HCT116 (cell line): ENCODE results near the gene LRP1. TPM values are rescaled to one million over a fixed set of nuclear protein-coding genes. Genes with fewer than 3 reads are reported as not detected.

Experiments used
- ATAC-seq: fragments of 200-7000 bp; cut with Tn5 transposase; 2 replicates; pipeline ENCODE4 v1.9.1; 2020; ENCODE audit warnings: mild to moderate bottlenecking, moderate library complexity
- BruUV-seq: library from RNA; stranded (reverse); fragments of 400-500 nt; replicated peaks from 2 replicates; lab custom pipeline; 2021; lab: Mats Ljungman, UMichigan
- CTCF ChIA-PET: fragments of 300-600 bp; sonication (Branson Sonifier 250); formaldehyde crosslinking; loops from one replicate; lab custom pipeline; 2021; ENCODE audit warnings: antibody characterized with exemption; lab: Charles Lee
- POLR2A ChIA-PET: fragments of 300-600, 350-600 bp; sonication (Branson Sonifier 250); formaldehyde crosslinking; loops from one replicate; lab custom pipeline; 2021; ENCODE audit warnings: antibody characterized with exemption; lab: Charles Lee
- RAD21 ChIA-PET, 2 experiments: fragments of 300-600 bp; sonication (Branson Sonifier 250); formaldehyde crosslinking; loops; one replicate each; lab custom pipeline; 2023; ENCODE audit warnings: low total read pairs in 2 of 2; ENCODE audit not compliant: uncharacterized antibody in 2 of 2, unreplicated experiment in 2 of 2, low non-redundant PET in 1 of 2; lab: Charles Lee
- DNase-seq: peaks from one replicate; pipeline ENCODE4 v3.0.0-alpha.2; 2010; ENCODE audit warnings: low read depth, low spot score
- H2AFZ ChIP-seq: fragments of 200-600 bp; shearing (Covaris generic), sonication (generic); 2 replicates; pipeline ENCODE4 v1.6.1; 2017; ENCODE audit warnings: low read depth, mixed run types, mixed read lengths, antibody characterized with exemption, low read length; ENCODE audit not compliant: poor library complexity, severe bottlenecking
- H3K27ac ChIP-seq: 2 replicates; pipeline ENCODE4 v1.5.1; 2012; ENCODE audit warnings: low read depth, low read length
- H3K27me3 ChIP-seq: fragments of 200-600 bp; sonication (generic); 2 replicates; pipeline ENCODE4 v1.6.1; 2016; ENCODE audit warnings: mixed run types, low read length, mixed read lengths; ENCODE audit not compliant: insufficient read depth
- H3K36me3 ChIP-seq, 2 experiments: fragments of 200-500 bp in 1 of 2; fragments of 200-600 bp in 1 of 2; sonication (Bioruptor generic) in 1 of 2; sonication (generic) in 1 of 2; 2 replicates each; pipeline versions ENCODE4 v1.5.1 to v1.6.1; 2014 to 2016; ENCODE audit warnings: low read length in 2 of 2, inconsistent platforms in 1 of 2, mixed read lengths in 1 of 2, mixed run types in 1 of 2; ENCODE audit not compliant: insufficient read depth in 2 of 2, control insufficient read depth in 1 of 2
- H3K4me1 ChIP-seq, 2 experiments: fragments of 200-600 bp in 1 of 2; sonication (generic) in 1 of 2; 2 replicates each; pipeline versions ENCODE4 v1.5.1 to v1.6.1; 2012 to 2017; ENCODE audit warnings: low read length in 2 of 2, inconsistent platforms in 1 of 2, mild to moderate bottlenecking in 1 of 2, mixed read lengths in 1 of 2, mixed run types in 1 of 2, moderate library complexity in 1 of 2; ENCODE audit not compliant: insufficient read depth in 2 of 2, control insufficient read depth in 1 of 2
- H3K4me2 ChIP-seq: fragments of 200-600 bp; sonication (generic); 2 replicates; pipeline ENCODE4 v1.6.1; 2017; ENCODE audit warnings: mixed run types, low read length, mixed read lengths
- H3K4me3 ChIP-seq, 2 experiments: fragments of 200-600 bp in 1 of 2; sonication (generic) in 1 of 2; replicated peaks in 1 of 2; 2 replicates each; pipeline ENCODE4 v1.5.1; 2011 to 2016; ENCODE audit warnings: low read length in 2 of 2, control low read depth in 1 of 2, low read depth in 1 of 2, mild to moderate bottlenecking in 1 of 2, mixed read lengths in 1 of 2, mixed run types in 1 of 2
- H3K79me2 ChIP-seq: fragments of 200-600 bp; sonication (generic); 2 replicates; pipeline ENCODE4 v1.6.1; 2017; ENCODE audit warnings: mild to moderate bottlenecking, mixed run types, low read length, moderate library complexity, mixed read lengths; ENCODE audit not compliant: insufficient read depth
- H3K9ac ChIP-seq: fragments of 200-600 bp; sonication (generic); 2 replicates; pipeline ENCODE4 v1.6.1; 2016; ENCODE audit warnings: low read length, mixed read lengths
- H3K9me2 ChIP-seq: fragments of 200-600 bp; sonication (generic), shearing (Covaris generic); 2 replicates; pipeline ENCODE4 v1.6.1; 2017; ENCODE audit warnings: mixed run types, mild to moderate bottlenecking, moderate library complexity; ENCODE audit not compliant: insufficient read depth
- H3K9me3 ChIP-seq, 2 experiments: fragments of 200-500 bp in 1 of 2; fragments of 200-600 bp in 1 of 2; sonication (Bioruptor generic) in 1 of 2; sonication (generic) in 1 of 2; 2 replicates each; pipeline ENCODE4 v1.6.1; 2014 to 2017; ENCODE audit warnings: low read length in 2 of 2, mixed read lengths in 2 of 2, inconsistent platforms in 1 of 2, low read depth in 1 of 2, mild to moderate bottlenecking in 1 of 2, mixed run types in 1 of 2, moderate library complexity in 1 of 2; ENCODE audit not compliant: control insufficient read depth in 1 of 2, insufficient read depth in 1 of 2
- H4K20me1 ChIP-seq: fragments of 200-600 bp; sonication (generic), shearing (Covaris generic); 2 replicates; pipeline ENCODE4 v1.6.1; 2017; ENCODE audit warnings: mixed run types, mild to moderate bottlenecking, moderate library complexity; ENCODE audit not compliant: insufficient read depth
- CBX3 ChIP-seq: IDR thresholded peaks from 2 replicates; pipeline ENCODE4 v1.6.1; 2012; ENCODE audit warnings: low read depth
- EGR1 ChIP-seq: IDR thresholded peaks from 2 replicates; pipeline ENCODE4 v1.6.1; 2012; ENCODE audit warnings: low read depth
- EZH2phosphoT487 ChIP-seq: fragments of 200-600 bp; IDR thresholded peaks from 2 replicates; pipeline ENCODE4 v1.6.1; 2018; ENCODE audit warnings: antibody characterized with exemption, borderline replicate concordance
- FOSL1 ChIP-seq: IDR thresholded peaks from 2 replicates; pipeline ENCODE4 v1.6.1; 2012; ENCODE audit warnings: low read depth
- RAD21 ChIP-seq: IDR thresholded peaks from 2 replicates; pipeline ENCODE4 v1.6.1; 2012; ENCODE audit warnings: low read depth, mild to moderate bottlenecking
- SIN3A ChIP-seq: IDR thresholded peaks from 2 replicates; pipeline ENCODE4 v1.6.1; 2012; ENCODE audit warnings: low read depth
- SP1 ChIP-seq: IDR thresholded peaks from 2 replicates; pipeline ENCODE4 v1.6.1; 2012; ENCODE audit warnings: low read depth
- SRF ChIP-seq: IDR thresholded peaks from 2 replicates; pipeline ENCODE4 v1.6.1; 2012; ENCODE audit warnings: low read depth
- YY1 ChIP-seq: IDR thresholded peaks from 2 replicates; pipeline ENCODE4 v1.6.1; 2011; ENCODE audit warnings: low read length, low read depth, moderate library complexity, mild to moderate bottlenecking; ENCODE audit not compliant: insufficient replicate concordance; ENCODE audit errors: extremely low read depth
- ZFX ChIP-seq: fragments of 450-650 bp; IDR thresholded peaks from 2 replicates; pipeline ENCODE4 v1.6.1; 2017
- ZNF274 ChIP-seq: fragments of 200-500 bp; sonication (Bioruptor generic); IDR thresholded peaks from 2 replicates; pipeline ENCODE4 v1.6.1; 2014; ENCODE audit warnings: mild to moderate bottlenecking, low read depth, low read length, inconsistent platforms
- intact Hi-C: fragments of 100-400 bp; cut with micrococcal nuclease; formaldehyde crosslinking; loops from 2 replicates; pipeline ENCODE4 v1.10.0; 2022
- total RNA-seq: library from RNA; stranded (reverse); gene quantifications from one replicate; pipeline ENCODE4 v1.2.1, GENCODE V29; 2021; ENCODE audit not compliant: unreplicated experiment
- TF ChIP-seq, protein P1 (sequence below): IDR thresholded peaks from 2 replicates; pipeline ENCODE4 v1.6.1; 2012; ENCODE audit warnings: low read depth
- TF ChIP-seq, protein P2 (sequence below): IDR thresholded peaks from 2 replicates; pipeline ENCODE4 v1.6.1; 2012

Gene LRP1
- total RNA-seq, 1 experiment from 2014 or later = 12.0 TPM

GRCh38 chr12:57138526-57139272 is 10.4 kb downstream of the LRP1 start:
- Histone ChIP-seq H3K4me1 (no peaks in the 10 kb centered on the region), H3K4me3 (no peak overlapping the region), H3K9me3 (no peaks in the 10 kb centered on the region), H3K27ac (no peak overlapping the region), H2AFZ (no peak overlapping the region), H3K79me2 (no peaks in the 10 kb centered on the region), H3K9ac (no peak overlapping the region), H3K27me3 (no peaks in the 10 kb centered on the region), H3K4me2 (no peak overlapping the region), H3K36me3 (peaks cover 0 to 7% of the 10 kb centered on the region in 2 experiments; a peak in 2 of 4 replicates), H3K9me2 (no peaks in the 10 kb centered on the region), H4K20me1 (no peaks in the 10 kb centered on the region)
- ATAC-seq = no peak
- ChIA-PET CTCF (no interaction called here), POLR2A (no interaction called here), RAD21 (no interaction called here)
- TF ChIP-seq, protein P1, sequence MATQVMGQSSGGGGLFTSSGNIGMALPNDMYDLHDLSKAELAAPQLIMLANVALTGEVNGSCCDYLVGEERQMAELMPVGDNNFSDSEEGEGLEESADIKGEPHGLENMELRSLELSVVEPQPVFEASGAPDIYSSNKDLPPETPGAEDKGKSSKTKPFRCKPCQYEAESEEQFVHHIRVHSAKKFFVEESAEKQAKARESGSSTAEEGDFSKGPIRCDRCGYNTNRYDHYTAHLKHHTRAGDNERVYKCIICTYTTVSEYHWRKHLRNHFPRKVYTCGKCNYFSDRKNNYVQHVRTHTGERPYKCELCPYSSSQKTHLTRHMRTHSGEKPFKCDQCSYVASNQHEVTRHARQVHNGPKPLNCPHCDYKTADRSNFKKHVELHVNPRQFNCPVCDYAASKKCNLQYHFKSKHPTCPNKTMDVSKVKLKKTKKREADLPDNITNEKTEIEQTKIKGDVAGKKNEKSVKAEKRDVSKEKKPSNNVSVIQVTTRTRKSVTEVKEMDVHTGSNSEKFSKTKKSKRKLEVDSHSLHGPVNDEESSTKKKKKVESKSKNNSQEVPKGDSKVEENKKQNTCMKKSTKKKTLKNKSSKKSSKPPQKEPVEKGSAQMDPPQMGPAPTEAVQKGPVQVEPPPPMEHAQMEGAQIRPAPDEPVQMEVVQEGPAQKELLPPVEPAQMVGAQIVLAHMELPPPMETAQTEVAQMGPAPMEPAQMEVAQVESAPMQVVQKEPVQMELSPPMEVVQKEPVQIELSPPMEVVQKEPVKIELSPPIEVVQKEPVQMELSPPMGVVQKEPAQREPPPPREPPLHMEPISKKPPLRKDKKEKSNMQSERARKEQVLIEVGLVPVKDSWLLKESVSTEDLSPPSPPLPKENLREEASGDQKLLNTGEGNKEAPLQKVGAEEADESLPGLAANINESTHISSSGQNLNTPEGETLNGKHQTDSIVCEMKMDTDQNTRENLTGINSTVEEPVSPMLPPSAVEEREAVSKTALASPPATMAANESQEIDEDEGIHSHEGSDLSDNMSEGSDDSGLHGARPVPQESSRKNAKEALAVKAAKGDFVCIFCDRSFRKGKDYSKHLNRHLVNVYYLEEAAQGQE = no peak
- TF ChIP-seq EZH2phosphoT487 (no peak), RAD21 (no peak), SRF (no peak), ZFX (no peak), SIN3A (no peak), FOSL1 (no peak), ZNF274 (no peak), YY1 (no peak), CBX3 (no peak), SP1 (no peak), EGR1 (no peak)
- TF ChIP-seq, protein P2, sequence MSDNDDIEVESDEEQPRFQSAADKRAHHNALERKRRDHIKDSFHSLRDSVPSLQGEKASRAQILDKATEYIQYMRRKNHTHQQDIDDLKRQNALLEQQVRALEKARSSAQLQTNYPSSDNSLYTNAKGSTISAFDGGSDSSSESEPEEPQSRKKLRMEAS = no peak
- BruUV-seq = no TSS peak
- DNase-seq = no peak
- intact Hi-C loops = no loop called here
